K562 (cell line): ENCODE results near the gene LOXHD1. TPM values are rescaled to one million over a fixed set of nuclear protein-coding genes. Genes with fewer than 3 reads are reported as not detected.

Experiments used
- ATAC-seq: fragments of 200-7000 bp; cut with Tn5 transposase; 3 replicates; pipeline ENCODE4 v1.9.1; 2020; ENCODE audit warnings: moderate library complexity
- BruUV-seq: library from RNA; stranded (reverse); fragments of 400-500 nt; replicated peaks from 2 replicates; lab custom pipeline; 2021; lab: Mats Ljungman, UMichigan
- CTCF ChIA-PET: fragments of 300-600 bp; formaldehyde crosslinking; extraction: SDS; loops from one replicate; lab custom pipeline; 2021; ENCODE audit warnings: low intra/inter-chr PET ratio; lab: Yijun Ruan, JAX
- POLR2A ChIA-PET: fragments of 300-600, 350-650 bp; sonication (Branson Sonifier 250); formaldehyde crosslinking; extraction: SDS; loops from one replicate; lab custom pipeline; 2021; ENCODE audit warnings: antibody characterized with exemption, inconsistent platforms; lab: Yijun Ruan, JAX
- DNase-seq, 4 experiments: peaks; one replicate each; pipeline versions ENCODE4 v3.0.0 to v3.0.0-alpha.2; 2011 to 2018; ENCODE audit warnings: low spot score in 3 of 4, mixed read lengths in 3 of 4; ENCODE audit errors: extremely low read depth in 1 of 4
- FAIRE-seq: peaks from 2 replicates; lab custom pipeline; 2011; peaks lifted over from hg19 to GRCh38; lab: Jason Lieb, UNC
- H2AFZ ChIP-seq: 2 replicates; pipeline ENCODE4 v1.6.0; 2011; ENCODE audit warnings: low read depth, low read length, control low read depth, inconsistent platforms
- H3K27ac ChIP-seq: fragments of 200-600 bp; 3 replicates; pipeline ENCODE4 v1.8.0; 2011; ENCODE audit warnings: low read depth, mild to moderate bottlenecking, control low read depth, inconsistent platforms, low read length, moderate library complexity, mixed read lengths; ENCODE audit errors: extremely low read depth
- H3K27me3 ChIP-seq, 2 experiments: fragments of 300-600 bp in 1 of 2; 2 replicates in 1 of 2; 3 replicates in 1 of 2; pipeline versions ENCODE4 v1.6.0 to v1.8.0; 2011; ENCODE audit warnings: inconsistent platforms in 2 of 2, low read length in 2 of 2, mild to moderate bottlenecking in 1 of 2, mixed read lengths in 1 of 2, moderate library complexity in 1 of 2; ENCODE audit not compliant: control insufficient read depth in 2 of 2, insufficient read depth in 2 of 2
- H3K36me3 ChIP-seq: fragments of 300-600 bp; 3 replicates; pipeline ENCODE4 v1.8.0; 2011; ENCODE audit warnings: mild to moderate bottlenecking, low read length, inconsistent platforms; ENCODE audit not compliant: control insufficient read depth, insufficient read depth
- H3K4me1 ChIP-seq, 2 experiments: fragments of 200-600 bp in 1 of 2; replicated peaks in 1 of 2; 2 replicates in 1 of 2; 3 replicates in 1 of 2; pipeline versions ENCODE4 v1.5.1 to v1.8.0; 2011; ENCODE audit warnings: inconsistent platforms in 2 of 2, low read length in 2 of 2, mild to moderate bottlenecking in 1 of 2, mixed read lengths in 1 of 2, moderate library complexity in 1 of 2; ENCODE audit not compliant: control insufficient read depth in 2 of 2, insufficient read depth in 2 of 2
- H3K4me2 ChIP-seq: 2 replicates; pipeline ENCODE4 v1.6.1; 2011; ENCODE audit warnings: low read length, control low read depth, inconsistent platforms, mixed read lengths; ENCODE audit not compliant: insufficient read depth
- H3K4me3 ChIP-seq: fragments of 200-600 bp; sonication (generic), shearing (Covaris generic); 2 replicates; pipeline ENCODE4 v1.5.1; 2016; ENCODE audit warnings: control low read depth, inconsistent platforms
- H3K79me2 ChIP-seq: fragments of 200-600 bp; 3 replicates; pipeline ENCODE4 v1.8.0; 2011; ENCODE audit warnings: low read length, inconsistent platforms; ENCODE audit not compliant: control insufficient read depth, insufficient read depth
- H3K9ac ChIP-seq, 2 experiments: 2 replicates each; pipeline versions ENCODE4 v1.6.0 to v1.6.1; 2011; ENCODE audit warnings: low read depth in 2 of 2, low read length in 2 of 2, control low read depth in 1 of 2, inconsistent platforms in 1 of 2, mild to moderate bottlenecking in 1 of 2, mixed read lengths in 1 of 2; ENCODE audit not compliant: insufficient read depth in 1 of 2
- H3K9me1 ChIP-seq: one replicate; pipeline ENCODE4 v1.6.0; 2011; ENCODE audit warnings: inconsistent platforms, mild to moderate bottlenecking, low read length, moderate library complexity; ENCODE audit not compliant: control insufficient read depth, insufficient read depth
- H3K9me3 ChIP-seq: replicated peaks from 2 replicates; pipeline ENCODE4 v1.5.1; 2011; ENCODE audit warnings: low read depth, low read length, inconsistent platforms; ENCODE audit not compliant: control insufficient read depth, insufficient read depth
- H4K20me1 ChIP-seq: replicated peaks from 2 replicates; pipeline ENCODE4 v1.6.1; 2011; ENCODE audit warnings: low read length, inconsistent platforms, mixed read lengths; ENCODE audit not compliant: control insufficient read depth, insufficient read depth
- ARID1B ChIP-seq: fragments of 450-650 bp; IDR thresholded peaks from 2 replicates; pipeline ENCODE4 v1.6.1; 2016; ENCODE audit warnings: antibody characterized with exemption, mild to moderate bottlenecking, inconsistent platforms
- ATF7 ChIP-seq: fragments of 450-650 bp; IDR thresholded peaks from 2 replicates; pipeline ENCODE4 v1.7.1; 2014; ENCODE audit warnings: mild to moderate bottlenecking, moderate library complexity
- HDAC3 ChIP-seq: fragments of 450-650 bp; IDR thresholded peaks from 2 replicates; pipeline ENCODE4 v1.6.1; 2018; ENCODE audit warnings: borderline replicate concordance, mild to moderate bottlenecking, moderate library complexity; ENCODE audit not compliant: partially characterized antibody
- RAD21 ChIP-seq, 2 experiments: fragments of 250-450 bp in 1 of 2; fragments of 450-650 bp in 1 of 2; sonication (Bioruptor Pico) in 1 of 2; formaldehyde crosslinking in 1 of 2; IDR thresholded peaks in 1 of 2; conservative IDR thresholded peaks in 1 of 2; 2 replicates each; pipeline versions ENCODE4 v1.4.0 to v1.8.0; 2020 to 2022; ENCODE audit warnings: mild to moderate bottlenecking in 2 of 2, moderate library complexity in 1 of 2
- SIN3B ChIP-seq: fragments of 450-650 bp; IDR thresholded peaks from 2 replicates; pipeline ENCODE4 v1.6.1; 2017; ENCODE audit warnings: low read depth, mild to moderate bottlenecking, moderate library complexity
- SMC3 ChIP-seq: conservative IDR thresholded peaks from 2 replicates; pipeline ENCODE4 v1.6.1; 2011; ENCODE audit warnings: low read depth, low read length, improper control_type of control experiment; ENCODE audit not compliant: insufficient read depth
- ZBTB7A ChIP-seq: IDR thresholded peaks from 2 replicates; pipeline ENCODE4 v1.6.1; 2011; ENCODE audit warnings: low read depth, mild to moderate bottlenecking, low read length, moderate library complexity, borderline replicate concordance; ENCODE audit not compliant: control insufficient read depth
- WGBS: fragments of 100-300 bp; shearing (Covaris generic); methylation state at CpG from one replicate; pipeline ENCODE4 v1.1.6; 2016; ENCODE audit warnings: low coverage, mixed read lengths; ENCODE audit not compliant: insufficient coverage; ENCODE audit errors: missing lambda C conversion rate; 5-methylcytosine and 5-hydroxymethylcytosine counted together
- in situ Hi-C: fragments of 300-500 bp; cut with MboI; formaldehyde crosslinking; loops from 4 replicates; pipeline ENCODE4 v1.15.0; 2018; ENCODE audit warnings: inconsistent platforms, mixed read lengths
- intact Hi-C: fragments of 100-400 bp; cut with micrococcal nuclease; formaldehyde crosslinking; loops from 2 replicates; pipeline ENCODE4 v1.14.2; 2022
- polyA plus RNA-seq, 8 experiments: library from polyadenylated mRNA; depleted of rRNA in 4 of 8; stranded (reverse) in 5 of 8; unstranded in 3 of 8; fragments of >200 nt; fragmentation: Nextera tagmentation in 2 of 8; fragmentation: Illumina TruSeq in 1 of 8; extraction: Ambion mirVana in 2 of 8; extraction: Trizol in 1 of 8; gene quantifications; 2 replicates each; pipeline versions ENCODE4 v1.2.1 to v1.2.3, GENCODE V29; 2011 to 2014; ENCODE audit warnings: inconsistent platforms in 1 of 8, missing spikeins in 1 of 8
- total RNA-seq, 7 experiments: library from RNA; depleted of rRNA in 6 of 7; stranded (reverse); fragments of >200 nt in 6 of 7; fragmentation: Illumina TruSeq in 2 of 7; extraction: Trizol in 2 of 7; gene quantifications; 2 replicates each; pipeline versions ENCODE4 v1.2.1 to v1.2.3, GENCODE V29; 2011 to 2021; ENCODE audit warnings: low replicate concordance in 1 of 7
- TF ChIP-seq, protein P1 (sequence below), 2 experiments: fragments of 450-650 bp; formaldehyde crosslinking in 1 of 2; IDR thresholded peaks; 2 replicates each; pipeline versions ENCODE4 v1.4.0 to v1.6.1; 2014 to 2020; ENCODE audit warnings: mild to moderate bottlenecking in 2 of 2, borderline replicate concordance in 1 of 2, low read depth in 1 of 2
- TF ChIP-seq, protein P2 (sequence below), 3 experiments: IDR thresholded peaks in 2 of 3; conservative IDR thresholded peaks in 1 of 3; 2 replicates each; pipeline ENCODE4 v1.5.1; 2011 to 2012; ENCODE audit warnings: low read length in 3 of 3, mild to moderate bottlenecking in 3 of 3, control low read depth in 2 of 3, improper control_type of control experiment in 1 of 3, inconsistent platforms in 1 of 3, low read depth in 1 of 3, mixed read lengths in 1 of 3, moderate library complexity in 1 of 3; ENCODE audit not compliant: insufficient read depth in 2 of 3

The LOXHD1 gene
- total and polyA plus RNA-seq, 9 of the 15 experiments (the other 6 are each of a cell fraction or from before 2014, with no cell fraction given), result not detected

DNA sequence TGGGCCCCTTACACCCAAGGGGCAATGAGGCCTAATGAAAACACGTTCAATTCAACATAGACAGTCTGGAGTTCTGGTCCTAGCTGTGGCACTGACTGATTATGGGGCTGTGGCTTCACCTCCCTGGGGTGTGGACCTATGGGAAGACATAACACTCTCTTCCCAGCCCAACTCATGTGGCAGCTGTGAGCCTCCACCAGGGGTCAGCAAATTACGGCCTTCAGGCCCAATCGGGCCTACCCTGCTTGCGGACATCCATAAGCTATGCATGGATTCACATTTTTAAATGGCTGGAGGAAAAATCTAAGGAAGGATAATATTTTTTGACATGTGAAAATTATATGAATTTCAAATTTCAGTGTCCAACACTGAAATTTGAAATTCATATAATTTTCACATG, 101.3 kb downstream of the LOXHD1 start:
- intact Hi-C loops, result loop anchor here (1.0 to 10.0 kb wide), 2 partner anchors 69 to 103 kb away; no protein-coding TSS in a partner anchor
- Histone ChIP-seq H3K9me1 (no peaks in the 10 kb centered on the region), H3K4me2 (no peak overlapping the region), H2AFZ (no peak overlapping the region), H3K4me3 (no peak overlapping the region), H3K27ac (no peak overlapping the region), H3K36me3 (no peaks in the 10 kb centered on the region), H4K20me1 (no peaks in the 10 kb centered on the region), H3K9ac (no peak overlapping the region), H3K4me1 (no peaks in the 10 kb centered on the region), H3K9me3 (no peaks in the 10 kb centered on the region), H3K79me2 (no peaks in the 10 kb centered on the region), H3K27me3 (no peaks in the 10 kb centered on the region; a peak in 1 of 5 replicates)
- DNase-seq, result peak; percentile 53 to 60 (median 56)
- CTCF ChIA-PET, result interaction anchor here (0.6 to 1.8 kb wide), 4 partner anchors 102 to 1194 kb away, joined by 3 to 7 read pairs (median 4); no protein-coding TSS in a partner anchor
- in situ Hi-C loops, result no loop called here
- 4% methylated on average over 4 of the region's 4 CpGs for WGBS
- BruUV-seq, result no TSS peak
- ATAC-seq, result peak; percentile 97
- POLR2A ChIA-PET, result interaction anchor here (0.7 kb wide), 1 partner anchor 557 kb away, joined by 3 read pairs; no protein-coding TSS in a partner anchor
- peak; percentile 70 for FAIRE-seq
- TF ChIP-seq SMC3 (peak; percentile 62), ARID1B (no peak), ATF7 (no peak), SIN3B (no peak), ZBTB7A (no peak), HDAC3 (no peak), RAD21 (CRISPR knock-in tag; conservative IDR thresholded peaks at IDR 0.05 in 1 of 2, IDR thresholded peaks at IDR 0.05 in 1 of 2) (peak; percentile 55 to 73)
- TF ChIP-seq, protein P1, sequence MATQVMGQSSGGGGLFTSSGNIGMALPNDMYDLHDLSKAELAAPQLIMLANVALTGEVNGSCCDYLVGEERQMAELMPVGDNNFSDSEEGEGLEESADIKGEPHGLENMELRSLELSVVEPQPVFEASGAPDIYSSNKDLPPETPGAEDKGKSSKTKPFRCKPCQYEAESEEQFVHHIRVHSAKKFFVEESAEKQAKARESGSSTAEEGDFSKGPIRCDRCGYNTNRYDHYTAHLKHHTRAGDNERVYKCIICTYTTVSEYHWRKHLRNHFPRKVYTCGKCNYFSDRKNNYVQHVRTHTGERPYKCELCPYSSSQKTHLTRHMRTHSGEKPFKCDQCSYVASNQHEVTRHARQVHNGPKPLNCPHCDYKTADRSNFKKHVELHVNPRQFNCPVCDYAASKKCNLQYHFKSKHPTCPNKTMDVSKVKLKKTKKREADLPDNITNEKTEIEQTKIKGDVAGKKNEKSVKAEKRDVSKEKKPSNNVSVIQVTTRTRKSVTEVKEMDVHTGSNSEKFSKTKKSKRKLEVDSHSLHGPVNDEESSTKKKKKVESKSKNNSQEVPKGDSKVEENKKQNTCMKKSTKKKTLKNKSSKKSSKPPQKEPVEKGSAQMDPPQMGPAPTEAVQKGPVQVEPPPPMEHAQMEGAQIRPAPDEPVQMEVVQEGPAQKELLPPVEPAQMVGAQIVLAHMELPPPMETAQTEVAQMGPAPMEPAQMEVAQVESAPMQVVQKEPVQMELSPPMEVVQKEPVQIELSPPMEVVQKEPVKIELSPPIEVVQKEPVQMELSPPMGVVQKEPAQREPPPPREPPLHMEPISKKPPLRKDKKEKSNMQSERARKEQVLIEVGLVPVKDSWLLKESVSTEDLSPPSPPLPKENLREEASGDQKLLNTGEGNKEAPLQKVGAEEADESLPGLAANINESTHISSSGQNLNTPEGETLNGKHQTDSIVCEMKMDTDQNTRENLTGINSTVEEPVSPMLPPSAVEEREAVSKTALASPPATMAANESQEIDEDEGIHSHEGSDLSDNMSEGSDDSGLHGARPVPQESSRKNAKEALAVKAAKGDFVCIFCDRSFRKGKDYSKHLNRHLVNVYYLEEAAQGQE (IDR thresholded peaks at IDR 0.05; ENCODE audit: borderline replicate concordance), result peak; percentile 51; the same call in 1 of the 2 replicates
- TF ChIP-seq, protein P1 (CRISPR knock-in tag; IDR thresholded peaks at IDR 0.05; ENCODE audit: low read depth), result no peak
- TF ChIP-seq, protein P2, sequence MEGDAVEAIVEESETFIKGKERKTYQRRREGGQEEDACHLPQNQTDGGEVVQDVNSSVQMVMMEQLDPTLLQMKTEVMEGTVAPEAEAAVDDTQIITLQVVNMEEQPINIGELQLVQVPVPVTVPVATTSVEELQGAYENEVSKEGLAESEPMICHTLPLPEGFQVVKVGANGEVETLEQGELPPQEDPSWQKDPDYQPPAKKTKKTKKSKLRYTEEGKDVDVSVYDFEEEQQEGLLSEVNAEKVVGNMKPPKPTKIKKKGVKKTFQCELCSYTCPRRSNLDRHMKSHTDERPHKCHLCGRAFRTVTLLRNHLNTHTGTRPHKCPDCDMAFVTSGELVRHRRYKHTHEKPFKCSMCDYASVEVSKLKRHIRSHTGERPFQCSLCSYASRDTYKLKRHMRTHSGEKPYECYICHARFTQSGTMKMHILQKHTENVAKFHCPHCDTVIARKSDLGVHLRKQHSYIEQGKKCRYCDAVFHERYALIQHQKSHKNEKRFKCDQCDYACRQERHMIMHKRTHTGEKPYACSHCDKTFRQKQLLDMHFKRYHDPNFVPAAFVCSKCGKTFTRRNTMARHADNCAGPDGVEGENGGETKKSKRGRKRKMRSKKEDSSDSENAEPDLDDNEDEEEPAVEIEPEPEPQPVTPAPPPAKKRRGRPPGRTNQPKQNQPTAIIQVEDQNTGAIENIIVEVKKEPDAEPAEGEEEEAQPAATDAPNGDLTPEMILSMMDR (IDR thresholded peaks at IDR 0.05 in 2 of 3, conservative IDR thresholded peaks at IDR 0.05 in 1 of 3; ENCODE audit: insufficient read depth in 2 of 3, low read depth in 1 of 3, low read length in 3 of 3), result peak; percentile 59 to 78 (median 74)
